ENCODE measurements around the gene WDR90. TPM values are rescaled to one million over a fixed set of nuclear protein-coding genes. Genes with fewer than 3 reads are reported as not detected.
A peak's percentile ranks its signal among the peaks of the same experiment; 100 is the strongest.

The WDR90 gene
- total and polyA plus RNA-seq, 2 of the 13 experiments (the other 11 are each of a cell fraction or from before 2014, with no cell fraction given), result 14.9 to 28.9 TPM

DNA sequence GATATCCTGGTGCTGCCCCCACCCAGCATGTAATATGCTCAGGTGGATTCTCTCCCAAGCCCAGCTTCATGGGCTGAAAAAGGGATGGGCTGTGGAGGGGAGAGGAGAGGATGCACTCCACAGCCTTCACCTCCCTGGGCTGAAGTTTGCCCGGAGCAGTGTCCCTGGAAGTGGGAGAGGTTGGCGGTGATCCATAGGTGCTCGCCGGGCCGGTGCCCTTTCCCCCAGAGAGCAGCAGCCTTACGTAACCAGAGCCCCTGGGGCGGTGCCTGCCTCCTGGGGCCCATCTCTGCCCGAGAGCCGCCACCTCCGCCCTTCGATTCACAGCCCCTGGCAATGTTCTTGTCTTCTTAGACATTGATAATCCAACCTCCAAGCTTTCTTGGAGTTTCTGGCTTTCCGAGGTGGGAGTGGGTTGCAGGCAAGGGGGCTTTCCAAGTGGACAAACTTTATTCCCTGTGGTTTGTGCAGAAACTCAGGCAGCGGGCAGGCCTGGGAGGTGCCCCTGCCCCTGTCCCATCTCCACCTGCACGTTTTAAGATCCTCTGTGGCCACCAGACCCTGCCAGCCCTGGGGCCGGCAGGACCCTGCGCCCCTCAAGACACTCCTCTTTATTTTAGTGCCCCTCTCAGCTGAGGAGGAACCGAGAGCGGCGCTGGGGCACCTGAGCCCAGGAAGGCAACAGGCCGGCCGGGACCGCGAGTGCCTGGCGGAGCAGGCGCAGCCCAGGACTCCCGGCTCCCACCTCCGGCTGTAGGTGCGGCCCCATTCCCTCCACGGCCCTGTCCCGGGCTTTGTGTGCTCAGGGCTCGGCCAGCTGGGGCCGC is 3.1 kb upstream of the WDR90 start (continued):
- peak; percentile 57; the same call in 1 of the 2 replicates for TF ChIP-seq ARNTL (CRISPR knock-in tag; IDR thresholded peaks at IDR 0.05)
- TF ChIP-seq SP5 (CRISPR knock-in tag; IDR thresholded peaks at IDR 0.05; ENCODE audit: borderline replicate concordance, low read depth), result peak; percentile 52
- TF ChIP-seq IRX3 (CRISPR knock-in tag; IDR thresholded peaks at IDR 0.05; ENCODE audit: borderline replicate concordance, low read depth), result no peak
- TF ChIP-seq XBP1 (CRISPR knock-in tag; IDR thresholded peaks at IDR 0.05), result no peak
- no peak for TF ChIP-seq TOE1 (CRISPR knock-in tag; IDR thresholded peaks at IDR 0.05)
- TF ChIP-seq ZMAT5 (CRISPR knock-in tag; IDR thresholded peaks at IDR 0.05; ENCODE audit: borderline replicate concordance, low read depth), result no peak
- peak; percentile 100 for TF ChIP-seq RXRB (CRISPR knock-in tag; IDR thresholded peaks at IDR 0.05; ENCODE audit: borderline replicate concordance)
- TF ChIP-seq CEBPB (IDR thresholded peaks at IDR 0.05; ENCODE audit: borderline replicate concordance, low read depth, low read length), result peak; percentile 76; the same call in 1 of the 2 replicates
- no peak for TF ChIP-seq USF2 (IDR thresholded peaks at IDR 0.05; ENCODE audit: low read depth, low read length)
- TF ChIP-seq USF2 (CRISPR knock-in tag; IDR thresholded peaks at IDR 0.05; ENCODE audit: borderline replicate concordance), result no peak
- TF ChIP-seq ZNF530 (CRISPR knock-in tag; IDR thresholded peaks at IDR 0.05; ENCODE audit: low read depth), result no peak
- TF ChIP-seq ZNF274 (CRISPR knock-in tag; IDR thresholded peaks at IDR 0.05), result no peak
- peak; percentile 67; the same call in 1 of the 2 replicates for TF ChIP-seq IRF2 (CRISPR knock-in tag; IDR thresholded peaks at IDR 0.05)
- peak; percentile 62; the same call in 1 of the 2 replicates for TF ChIP-seq ATF2 (CRISPR knock-in tag; IDR thresholded peaks at IDR 0.05)
- no peak for TF ChIP-seq CHD2 (IDR thresholded peaks at IDR 0.05; ENCODE audit: low read depth, low read length)
- peak; percentile 47 for TF ChIP-seq ZNF781 (CRISPR knock-in tag; IDR thresholded peaks at IDR 0.05; ENCODE audit: borderline replicate concordance, not compliant biosample characterization)
- peak; percentile 40 for TF ChIP-seq NCOA2 (CRISPR knock-in tag; IDR thresholded peaks at IDR 0.05)
- peak; percentile 40 for TF ChIP-seq GATAD1 (CRISPR knock-in tag; IDR thresholded peaks at IDR 0.05)
- 0 out of 2 replicates have a peak, but pooled peaks have one; percentile 63 for TF ChIP-seq ZNF431 (CRISPR knock-in tag; IDR thresholded peaks at IDR 0.05; ENCODE audit: borderline replicate concordance, low read depth)
- TF ChIP-seq ZNF678 (CRISPR knock-in tag; IDR thresholded peaks at IDR 0.05), result 0 out of 2 replicates have a peak, but pooled peaks have one; percentile 37
- TF ChIP-seq ZNF605 (CRISPR knock-in tag; IDR thresholded peaks at IDR 0.05), result no peak
- peak; percentile 79 for TF ChIP-seq TBX2 (CRISPR knock-in tag; IDR thresholded peaks at IDR 0.05; ENCODE audit: borderline replicate concordance)
- TF ChIP-seq PAX8 (CRISPR knock-in tag; IDR thresholded peaks at IDR 0.05; ENCODE audit: borderline replicate concordance), result no peak
- TF ChIP-seq ZFP36 (IDR thresholded peaks at IDR 0.05; ENCODE audit: borderline replicate concordance, low read depth, low read length, partially characterized antibody), result no peak
- TF ChIP-seq ZNF333 (CRISPR knock-in tag; IDR thresholded peaks at IDR 0.05; ENCODE audit: borderline replicate concordance), result no peak
- no peak for TF ChIP-seq NFRKB (IDR thresholded peaks at IDR 0.05)
- peak; percentile 43; the same call in 1 of the 2 replicates for TF ChIP-seq MEIS1 (CRISPR knock-in tag; IDR thresholded peaks at IDR 0.05; ENCODE audit: borderline replicate concordance)
- 0 out of 2 replicates have a peak, but pooled peaks have one; percentile 69 for TF ChIP-seq ZKSCAN5 (CRISPR knock-in tag; IDR thresholded peaks at IDR 0.05)
